H1 (cell line): Measurements from ENCODE around the gene MANEAL. TPM values are rescaled to one million over a fixed set of nuclear protein-coding genes. Genes with fewer than 3 reads are reported as not detected.

Experiments used
- CTCF ChIA-PET: fragments of 300-600 bp; sonication (Branson Sonifier 250); formaldehyde crosslinking; loops from one replicate; lab custom pipeline; 2021; ENCODE audit not compliant: partially characterized antibody; lab: Charles Lee
- POLR2A ChIA-PET: fragments of 300-600 bp; sonication (Branson Sonifier 250); formaldehyde crosslinking; loops from one replicate; lab custom pipeline; 2021; ENCODE audit warnings: inconsistent platforms; ENCODE audit not compliant: partially characterized antibody; lab: Charles Lee
- DNase-seq, 2 experiments: peaks; one replicate each; pipeline versions ENCODE4 v3.0.0 to v3.0.0-alpha.2; 2010 to 2022; ENCODE audit warnings: low spot score in 2 of 2, low read depth in 1 of 2, mixed read lengths in 1 of 2
- FAIRE-seq: peaks from 2 replicates; lab custom pipeline; 2011; peaks lifted over from hg19 to GRCh38; lab: Jason Lieb, UNC
- H2AFZ ChIP-seq: 2 replicates; pipeline ENCODE4 v1.8.1; 2012; ENCODE audit warnings: low read length, inconsistent platforms
- H2AK5ac ChIP-seq: 2 replicates; pipeline ENCODE4 v1.6.1; 2013; ENCODE audit warnings: low read depth, low read length
- H2BK120ac ChIP-seq: replicated peaks from 2 replicates; pipeline ENCODE3; 2013; ENCODE audit warnings: low read depth, low read length, inconsistent platforms
- H2BK12ac ChIP-seq: 2 replicates; pipeline ENCODE4 v1.6.1; 2013; ENCODE audit warnings: low read depth, low read length
- H2BK15ac ChIP-seq: 2 replicates; pipeline ENCODE4 v1.6.1; 2013; ENCODE audit warnings: low read length
- H2BK20ac ChIP-seq: 2 replicates; pipeline ENCODE4 v1.6.1; 2013; ENCODE audit warnings: low read length
- H2BK5ac ChIP-seq: 2 replicates; pipeline ENCODE4 v1.6.1; 2013; ENCODE audit warnings: low read depth, low read length
- H3K14ac ChIP-seq: 2 replicates; pipeline ENCODE4 v1.6.1; 2013; ENCODE audit warnings: inconsistent platforms; ENCODE audit not compliant: insufficient read length
- H3K18ac ChIP-seq: 2 replicates; pipeline ENCODE4 v1.6.1; 2013; ENCODE audit warnings: low read length; ENCODE audit errors: extremely low read depth
- H3K23ac ChIP-seq: 2 replicates; pipeline ENCODE4 v1.6.1; 2013; ENCODE audit warnings: inconsistent platforms; ENCODE audit not compliant: insufficient read length
- H3K23me2 ChIP-seq: 2 replicates; pipeline ENCODE4 v1.6.1; 2013; ENCODE audit warnings: low read depth, low read length
- H3K27ac ChIP-seq: 2 replicates; pipeline ENCODE4 v1.6.1; 2011; ENCODE audit warnings: low read depth, low read length, inconsistent platforms
- H3K27me3 ChIP-seq, 4 experiments: replicated peaks in 1 of 4; 1 replicate in 1 of 4; 2 replicates in 3 of 4; pipeline versions ENCODE4 v1.6.1 to v1.8.1; 2011 to 2013; ENCODE audit warnings: low read length in 3 of 4, mild to moderate bottlenecking in 3 of 4, inconsistent platforms in 2 of 4, mixed read lengths in 2 of 4, moderate library complexity in 1 of 4; ENCODE audit not compliant: control insufficient read depth in 3 of 4, insufficient read depth in 3 of 4; ENCODE audit errors: extremely low read depth in 1 of 4
- H3K36me3 ChIP-seq, 4 experiments: 2 replicates each; pipeline versions ENCODE4 v1.6.1 to v1.8.1; 2011 to 2013; ENCODE audit warnings: mild to moderate bottlenecking in 4 of 4, low read length in 3 of 4, moderate library complexity in 2 of 4, control low read depth in 1 of 4, inconsistent platforms in 1 of 4; ENCODE audit not compliant: insufficient read depth in 4 of 4, control insufficient read depth in 2 of 4
- H3K4ac ChIP-seq: replicated peaks from 2 replicates; pipeline ENCODE3; 2013; ENCODE audit warnings: low read length, low read depth, mixed read lengths, inconsistent platforms; ENCODE audit not compliant: insufficient read length
- H3K4me1 ChIP-seq, 4 experiments: replicated peaks in 1 of 4; 1 replicate in 1 of 4; 2 replicates in 3 of 4; pipeline versions ENCODE4 v1.6.1 to v1.8.1; 2011 to 2013; ENCODE audit warnings: low read length in 3 of 4, inconsistent platforms in 2 of 4, mixed read lengths in 1 of 4; ENCODE audit not compliant: insufficient read depth in 4 of 4, control insufficient read depth in 3 of 4
- H3K4me2 ChIP-seq, 2 experiments: 2 replicates each; pipeline versions ENCODE4 v1.6.1 to v1.8.1; 2011 to 2013; ENCODE audit warnings: low read depth in 2 of 2, low read length in 2 of 2, control low read depth in 1 of 2, inconsistent platforms in 1 of 2, mild to moderate bottlenecking in 1 of 2; ENCODE audit not compliant: insufficient read depth in 1 of 2
- H3K4me3 ChIP-seq, 4 experiments: fragments of 200-600, 300-600 bp in 1 of 4; sonication (generic), shearing (Covaris generic), sonication (Bioruptor Twin) in 1 of 4; 2 replicates each; pipeline versions ENCODE4 v1.5.1 to v1.8.1; 2011 to 2016; ENCODE audit warnings: low read length in 4 of 4, low read depth in 3 of 4, control low read depth in 2 of 4, inconsistent platforms in 2 of 4, mild to moderate bottlenecking in 2 of 4, mixed read lengths in 1 of 4, moderate library complexity in 1 of 4; ENCODE audit not compliant: insufficient read depth in 2 of 4; ENCODE audit errors: extremely low read depth in 1 of 4
- H3K56ac ChIP-seq: replicated peaks from 2 replicates; pipeline ENCODE3; 2013; ENCODE audit warnings: low read depth, mild to moderate bottlenecking, mixed read lengths, low read length, inconsistent platforms; ENCODE audit not compliant: insufficient read length
- H3K79me1 ChIP-seq: 2 replicates; pipeline ENCODE4 v1.6.1; 2013; ENCODE audit warnings: low read depth, low read length, control low read depth
- H3K79me2 ChIP-seq, 2 experiments: 2 replicates each; pipeline versions ENCODE4 v1.6.1 to v1.8.1; 2012 to 2013; ENCODE audit warnings: low read length in 2 of 2, mild to moderate bottlenecking in 2 of 2, inconsistent platforms in 1 of 2; ENCODE audit not compliant: insufficient read depth in 2 of 2, control insufficient read depth in 1 of 2
- H3K9ac ChIP-seq, 4 experiments: replicated peaks in 1 of 4; 1 replicate in 1 of 4; 2 replicates in 3 of 4; pipeline versions ENCODE4 v1.6.1 to v1.8.1; 2011 to 2013; ENCODE audit warnings: low read depth in 3 of 4, low read length in 3 of 4, control low read depth in 2 of 4, mild to moderate bottlenecking in 2 of 4, moderate library complexity in 2 of 4, inconsistent platforms in 1 of 4; ENCODE audit errors: extremely low read depth in 1 of 4
- H3K9me3 ChIP-seq, 2 experiments: 2 replicates each; pipeline versions ENCODE4 v1.6.1 to v1.8.1; 2012 to 2013; ENCODE audit warnings: mild to moderate bottlenecking in 2 of 2, moderate library complexity in 2 of 2, control low read depth in 1 of 2, inconsistent platforms in 1 of 2, low read depth in 1 of 2, low read length in 1 of 2, mixed read lengths in 1 of 2; ENCODE audit not compliant: insufficient read depth in 2 of 2
- H4K20me1 ChIP-seq, 2 experiments: replicated peaks in 1 of 2; 2 replicates each; pipeline versions ENCODE3 to v1.8.1; 2011 to 2013; ENCODE audit warnings: inconsistent platforms in 2 of 2, low read length in 2 of 2, mild to moderate bottlenecking in 1 of 2; ENCODE audit not compliant: insufficient read depth in 2 of 2, control insufficient read depth in 1 of 2
- H4K5ac ChIP-seq: 2 replicates; pipeline ENCODE4 v1.6.1; 2013; ENCODE audit warnings: low read length, low read depth, mixed read lengths, inconsistent platforms; ENCODE audit not compliant: insufficient read length
- H4K8ac ChIP-seq: 2 replicates; pipeline ENCODE4 v1.8.0; 2013; ENCODE audit warnings: mild to moderate bottlenecking, moderate library complexity, low read length, inconsistent platforms; ENCODE audit not compliant: insufficient read depth; ENCODE audit errors: extremely low read depth
- H4K91ac ChIP-seq: replicated peaks from 2 replicates; pipeline ENCODE3; 2013; ENCODE audit warnings: low read length, mixed read lengths, inconsistent platforms; ENCODE audit not compliant: insufficient read length
- ASH2L ChIP-seq: fragments of 200-600, 300-600 bp; sonication (generic); IDR thresholded peaks from one replicate; pipeline ENCODE4 v1.7.1; 2017; ENCODE audit warnings: low read length
- BCL11A ChIP-seq, 2 experiments: IDR thresholded peaks; one replicate each; pipeline ENCODE4 v1.6.1; 2011; ENCODE audit warnings: low read depth in 2 of 2, low read length in 2 of 2, mild to moderate bottlenecking in 2 of 2
- CBX5 ChIP-seq: fragments of 300-800, 300-1000 bp; sonication (generic); IDR thresholded peaks from 2 replicates; pipeline ENCODE4 v1.7.1; 2016; ENCODE audit warnings: antibody characterized with exemption, low read length, low read depth
- CHD2 ChIP-seq: IDR thresholded peaks from 2 replicates; pipeline ENCODE4 v1.6.1; 2012; ENCODE audit warnings: low read length, improper control_type of control experiment
- CREB1 ChIP-seq: IDR thresholded peaks from 2 replicates; pipeline ENCODE4 v1.6.1; 2012; ENCODE audit warnings: inconsistent platforms
- KDM4A ChIP-seq: IDR thresholded peaks from one replicate; pipeline ENCODE4 v1.7.1; 2012; ENCODE audit warnings: low read depth, mild to moderate bottlenecking, moderate library complexity, low read length, inconsistent platforms; ENCODE audit not compliant: severe bottlenecking
- MAFK ChIP-seq: IDR thresholded peaks from 2 replicates; pipeline ENCODE4 v1.6.1; 2012; ENCODE audit warnings: low read depth, mild to moderate bottlenecking, improper control_type of control experiment, low read length
- WGBS, 2 experiments: shearing (Covaris generic) in 1 of 2; methylation state at CpG; one replicate each; pipeline versions ENCODE4 v1.1.6 to v1.1.7; 2013 to 2015; ENCODE audit warnings: low lambda C conversion rate in 2 of 2, mixed read lengths in 2 of 2, inconsistent platforms in 1 of 2, low coverage in 1 of 2, missing lambda C conversion rate in 1 of 2; ENCODE audit not compliant: insufficient replicate concordance in 2 of 2, insufficient coverage in 1 of 2, insufficient read length in 1 of 2; ENCODE audit errors: extremely low coverage in 1 of 2, missing lambda C conversion rate in 1 of 2; 5-methylcytosine and 5-hydroxymethylcytosine counted together
- polyA plus RNA-seq, 7 experiments: library from polyadenylated mRNA; depleted of rRNA in 3 of 7; stranded (reverse) in 5 of 7; unstranded in 2 of 7; fragments of >200 nt in 5 of 7; fragments of 200-250 nt in 2 of 7; gene quantifications; 1 replicate in 5 of 7; 2 replicates in 1 of 7; 4 replicates in 1 of 7; pipeline versions ENCODE4 v1.2.1 to v1.2.3, GENCODE V29; 2011 to 2013; ENCODE audit warnings: missing spikeins in 2 of 7, mixed read lengths in 2 of 7
- total RNA-seq: library from RNA; stranded (reverse); fragmentation: NEBNext Ultra II Directional; extraction: Animal tissue kit (Norgen Biotek cat#: 25700); gene quantifications from 2 replicates; pipeline ENCODE4 v1.2.1, GENCODE V29; 2021

Gene MANEAL
- total and polyA plus RNA-seq, 2 of the 8 experiments (the other 6 are each of a cell fraction or from before 2014, with no cell fraction given) = 4.8 to 7.2 TPM

- Histone ChIP-seq H2BK5ac (no peak overlapping the region), H3K9me3 (no peaks in the 10 kb centered on the region), H2AFZ (no peak overlapping the region), H3K79me2 (no peaks in the 10 kb centered on the region; a peak in 1 of 4 replicates), H4K91ac (no peak overlapping the region), H2BK120ac (no peak overlapping the region), H3K18ac (no peak overlapping the region), H2AK5ac (no peak overlapping the region), H4K20me1 (peaks cover 0 to 16% of the 10 kb centered on the region in 2 experiments), H3K27ac (no peak overlapping the region), H3K23ac (no peak overlapping the region), H3K36me3 (peaks cover 5 to 16% (median 9%) of the 10 kb centered on the region in 4 experiments; a peak in 6 of 8 replicates), H3K9ac (no peak overlapping the region), H3K4ac (no peak overlapping the region), H3K4me3 (no peak overlapping the region), H2BK15ac (no peak overlapping the region), H3K56ac (no peak overlapping the region), H3K27me3 (no peaks in the 10 kb centered on the region), H4K5ac (no peak overlapping the region), H3K4me1 (peaks cover 4 to 7% (median 5%) of the 10 kb centered on the region in 4 experiments; a peak in 6 of 7 replicates), H3K14ac (no peak overlapping the region), H3K4me2 (no peak overlapping the region), H4K8ac (no peak overlapping the region), H2BK12ac (no peak overlapping the region), H3K23me2 (no peaks in the 10 kb centered on the region; the same call in 1 of the 2 replicates), H3K79me1 (no peaks in the 10 kb centered on the region; the same call in 1 of the 2 replicates), H2BK20ac (no peak overlapping the region)
- CTCF ChIA-PET = no interaction called here
- WGBS, 2 experiments = 93% methylated on average over 2 of the region's 2 CpGs; no CpG with 5 or more reads in 1 of the 2 experiments
- POLR2A ChIA-PET = interaction anchor here (1.8 kb wide), 1 partner anchor 9 kb away, joined by 4 read pairs; no protein-coding TSS in a partner anchor
- FAIRE-seq (no peak), DNase-seq (no peak)
- TF ChIP-seq CREB1 (no peak), CBX5 (no peak), ASH2L (no peak), CHD2 (no peak), MAFK (no peak), KDM4A (no peak), BCL11A (IDR thresholded peaks at IDR 0.05; ENCODE audit: low read depth in 2 of 2, low read length in 2 of 2) (no peak)
Observed at GRCh38 chr1:37813529-37814145, 20.0 kb downstream of the MANEAL start.
